Heart right ventricle (tissue), 16 donors: ENCODE measurements around the gene TIAL1. TPM values are rescaled to one million over a fixed set of nuclear protein-coding genes. Genes with fewer than 3 reads are reported as not detected.

Source experiments
- ATAC-seq, 8 donors: fragments of 200-7000 bp; cut with Tn5 transposase; one replicate each; pipeline ENCODE4 v1.9.1; 2020; ENCODE audit warnings: mild to moderate bottlenecking in 8 of 8, moderate library complexity in 8 of 8, moderate number of reproducible peaks in 1 of 8
- DNase-seq, 2 donors: peaks; one replicate each; pipeline ENCODE4 v3.0.0-alpha.2; 2020
- H3K27ac ChIP-seq, 10 donors: fragments of 200-600 bp; sonication (generic) in 2 of 10; one replicate each; pipeline versions ENCODE4 v1.5.0 to v1.8.0; 2020 to 2022; ENCODE audit warnings: mild to moderate bottlenecking in 3 of 10
- H3K27me3 ChIP-seq, 7 donors: fragments of 200-600 bp; one replicate each; pipeline ENCODE4 v1.8.0; 2021 to 2022; ENCODE audit warnings: mild to moderate bottlenecking in 2 of 7
- H3K36me3 ChIP-seq, 9 donors: fragments of 200-600 bp; sonication (generic) in 1 of 9; one replicate each; pipeline versions ENCODE4 v1.5.0 to v1.8.0; 2020 to 2022; ENCODE audit warnings: mild to moderate bottlenecking in 2 of 9
- H3K4me1 ChIP-seq, 9 donors: fragments of 200-600 bp; sonication (generic) in 1 of 9; one replicate each; pipeline versions ENCODE4 v1.5.0 to v1.8.0; 2020 to 2022; ENCODE audit warnings: mild to moderate bottlenecking in 4 of 9
- H3K4me3 ChIP-seq, 10 donors: fragments of 200-600 bp; sonication (generic) in 2 of 10; one replicate each; pipeline versions ENCODE4 v1.5.0 to v1.8.0; 2020 to 2022; ENCODE audit warnings: mild to moderate bottlenecking in 7 of 10, moderate library complexity in 2 of 10
- H3K9me3 ChIP-seq, 11 donors: fragments of 200-600 bp in 10 of 11; sonication (generic) in 2 of 11; one replicate each; pipeline versions ENCODE4 v1.5.0 to v1.8.0; 2013 to 2022; ENCODE audit warnings: mild to moderate bottlenecking in 2 of 11, control low read depth in 1 of 11, moderate library complexity in 1 of 11
- WGBS, 2 donors: extraction: QIAGEN DNeasy Blood & Tissue Kit; methylation state at CpG; one replicate each; pipeline ENCODE4 v1.1.7; 2013; ENCODE audit warnings: inconsistent platforms in 1 of 2; 5-methylcytosine and 5-hydroxymethylcytosine counted together
- intact Hi-C, 10 donors: fragments of 100-400 bp; cut with DNase I; formaldehyde crosslinking; loops; one replicate each; pipeline versions ENCODE4 v1.11.1 to v1.14.2; 2022
- polyA plus RNA-seq, 2 donors: library from polyadenylated mRNA; stranded (reverse); fragments of 200-250 nt; gene quantifications; one replicate each; pipeline ENCODE4 v1.2.3, GENCODE V29; 2013
- total RNA-seq, 10 donors: library from RNA; stranded (reverse); fragmentation: NEBNext Ultra II Directional in 3 of 10; extraction: Animal tissue kit (Norgen Biotek cat#: 25700) in 3 of 10; gene quantifications; one replicate each; pipeline versions ENCODE4 v1.2.1 to v1.2.4, GENCODE V29; 2021 to 2023
- TF ChIP-seq, protein P1 (sequence below), 9 donors: fragments of 200-600 bp; sonication (generic) in 2 of 9; IDR thresholded peaks; one replicate each; pipeline versions ENCODE4 v1.5.0 to v1.8.0; 2021 to 2022; ENCODE audit warnings: antibody characterized with exemption in 9 of 9, mild to moderate bottlenecking in 5 of 9, moderate library complexity in 1 of 9
- donor health status: Arrhythmogenic right ventricular cardiomyopathy.
- donor health status: ischemic (EF 13 %, LVEDD 7.1; RV severe dilation, severe dysfunction).
- donor health status: healthy with polysubstance abuse.
- donor health status: DM: no; HTN: yes; CAD: no.
- donor health status: DM: no; HTN: no; CAD: no.
- donor health status: ischemic (EF 25% LVEDD 6.9; RV normal size, moderate dysfunction).
- donor health status: ischemic (EF 25% LVEDD 5.7; RV mildly dilated, moderate dysfunction).
- donor health status: healthy.
- donor health status: DM: yes; HTN: yes; CAD: no.
- donor health status: Ischemic cardiomyopathy.
- donor health status: ischemic (EF 35%, LVEDD 5.7; RV mildly dilated, moderate dysfunction).
- donor health status: nonischemic (EF 11% LVEDD 7.7; RV severe dilation, severe dysfunction).
- donor health status: DM: yes; HTN: yes; CAD: no.
- donor health status: PGD.
- donor health status: ischemic (EF 29% LVEDD 5.4; RV normal size, mild dysfunction).
- donor health status: nonischemic (EF 23%, LVEDD 6.1; RV moderate dilation, normal function).

Gene TIAL1
- total and polyA plus RNA-seq, 12 donors = 35.9 to 94.6 (median 69.9) TPM

DNA sequence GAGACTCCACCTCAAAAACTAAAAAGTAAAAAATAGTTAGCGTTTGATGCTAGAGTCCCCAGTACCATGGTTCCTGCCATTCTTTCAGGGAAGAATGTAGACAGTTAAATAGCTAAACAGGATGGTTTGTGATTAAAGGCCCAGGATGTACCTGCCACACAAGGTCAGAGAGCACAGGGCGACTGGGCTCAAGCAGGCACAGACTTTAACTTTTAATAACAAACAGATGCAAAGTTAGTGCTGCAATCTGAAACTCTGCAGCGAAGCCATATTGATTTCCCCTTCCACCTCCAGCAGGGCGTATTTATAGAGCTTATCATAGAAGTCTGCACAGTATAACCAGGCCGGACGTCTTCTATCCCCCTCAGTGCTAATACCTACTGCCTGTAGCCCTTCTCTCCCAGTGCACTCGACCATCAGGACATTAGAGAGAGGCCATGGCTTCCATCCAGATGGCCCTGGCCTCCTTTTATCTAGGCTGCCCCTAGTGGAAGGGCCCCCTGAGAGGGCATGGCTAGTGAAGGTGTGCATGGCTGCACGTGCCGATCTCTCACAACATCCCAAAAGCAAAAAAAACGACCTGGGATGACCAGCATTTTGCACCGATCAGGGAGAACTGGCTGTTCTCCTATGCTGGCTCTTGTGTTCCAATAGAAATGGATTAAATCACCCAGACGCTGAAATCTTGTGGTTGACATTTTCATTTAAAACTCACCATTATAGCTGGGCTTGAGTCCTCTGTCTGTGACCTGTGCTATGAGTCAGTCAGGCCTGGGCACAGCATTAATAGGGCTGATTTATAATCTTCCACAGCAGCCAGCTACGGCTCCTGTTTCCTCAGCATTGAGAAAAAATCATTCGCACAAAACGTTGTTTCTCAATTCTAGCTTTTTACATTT lies 46.8 kb upstream of the TIAL1 start:
- Histone ChIP-seq H3K9me3 (peaks cover 0 to 28% (median 6%) of the 10 kb centered on the region in 11 donors), H3K36me3 (no peaks in the 10 kb centered on the region), H3K4me1 (no peaks in the 10 kb centered on the region), H3K4me3 (no peak overlapping the region), H3K27me3 (no peaks in the 10 kb centered on the region), H3K27ac (no peak overlapping the region)
- DNase-seq (no peak), ATAC-seq (no peak)
- TF ChIP-seq, protein P1, sequence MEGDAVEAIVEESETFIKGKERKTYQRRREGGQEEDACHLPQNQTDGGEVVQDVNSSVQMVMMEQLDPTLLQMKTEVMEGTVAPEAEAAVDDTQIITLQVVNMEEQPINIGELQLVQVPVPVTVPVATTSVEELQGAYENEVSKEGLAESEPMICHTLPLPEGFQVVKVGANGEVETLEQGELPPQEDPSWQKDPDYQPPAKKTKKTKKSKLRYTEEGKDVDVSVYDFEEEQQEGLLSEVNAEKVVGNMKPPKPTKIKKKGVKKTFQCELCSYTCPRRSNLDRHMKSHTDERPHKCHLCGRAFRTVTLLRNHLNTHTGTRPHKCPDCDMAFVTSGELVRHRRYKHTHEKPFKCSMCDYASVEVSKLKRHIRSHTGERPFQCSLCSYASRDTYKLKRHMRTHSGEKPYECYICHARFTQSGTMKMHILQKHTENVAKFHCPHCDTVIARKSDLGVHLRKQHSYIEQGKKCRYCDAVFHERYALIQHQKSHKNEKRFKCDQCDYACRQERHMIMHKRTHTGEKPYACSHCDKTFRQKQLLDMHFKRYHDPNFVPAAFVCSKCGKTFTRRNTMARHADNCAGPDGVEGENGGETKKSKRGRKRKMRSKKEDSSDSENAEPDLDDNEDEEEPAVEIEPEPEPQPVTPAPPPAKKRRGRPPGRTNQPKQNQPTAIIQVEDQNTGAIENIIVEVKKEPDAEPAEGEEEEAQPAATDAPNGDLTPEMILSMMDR (IDR thresholded peaks at IDR 0.05) = no peak
- intact Hi-C loops = no loop called here
- 82 to 83% methylated on average over 15 of the region's 15 CpGs for WGBS, 2 donors

DNA sequence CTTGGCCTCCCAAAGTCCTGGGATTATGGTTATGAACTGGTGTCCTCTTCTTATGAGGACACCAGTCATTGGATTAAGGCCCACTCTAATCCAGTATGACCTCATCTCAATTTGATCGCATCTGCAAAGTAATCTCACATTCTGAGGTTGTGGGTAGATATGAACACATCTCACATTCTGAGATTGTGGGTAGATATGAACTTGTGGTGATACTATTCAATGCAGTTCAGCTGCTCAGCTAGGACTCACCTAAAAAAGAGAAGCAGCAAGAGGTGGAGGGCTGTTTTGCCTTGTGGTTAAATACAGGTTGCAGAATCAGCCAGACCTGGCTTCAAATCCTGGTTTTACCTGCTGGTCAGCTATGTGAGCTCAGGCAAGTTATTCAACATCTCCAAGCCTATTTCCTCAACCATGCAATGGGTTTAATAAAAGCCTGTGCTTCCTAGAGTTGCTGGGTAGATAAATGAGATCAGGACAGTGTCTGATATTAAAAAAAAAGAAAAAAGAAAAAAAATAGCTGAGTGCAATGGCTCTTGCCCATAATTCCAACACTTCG lies 45.9 kb upstream of the TIAL1 start:
- TF ChIP-seq, protein P1 (IDR thresholded peaks at IDR 0.05) = no peak
- Histone ChIP-seq H3K4me3 (no peak overlapping the region), H3K27ac (no peak overlapping the region), H3K27me3 (no peaks in the 10 kb centered on the region), H3K9me3 (peaks cover 0 to 28% (median 6%) of the 10 kb centered on the region in 11 donors), H3K36me3 (no peaks in the 10 kb centered on the region), H3K4me1 (no peaks in the 10 kb centered on the region)
- intact Hi-C loops = no loop called here
- ATAC-seq = no peak
- 91% methylated on average over 2 of the region's 2 CpGs for WGBS, 2 donors
- DNase-seq = no peak

- no peak overlapping the region for H3K4me3 ChIP-seq
- intact Hi-C loops = no loop called here
- TF ChIP-seq, protein P1 (IDR thresholded peaks at IDR 0.05) = no peak
- DNase-seq (no peak), ATAC-seq (no peak)
- peaks cover 0 to 26% (median 6%) of the 10 kb centered on the region in 11 donors for H3K9me3 ChIP-seq
- WGBS, 2 donors = 78 to 81% methylated on average over 8 of the region's 8 CpGs
- no peaks in the 10 kb centered on the region for H3K4me1 ChIP-seq
- H3K27me3 ChIP-seq = no peaks in the 10 kb centered on the region
- no peaks in the 10 kb centered on the region for H3K36me3 ChIP-seq
- no peak overlapping the region for H3K27ac ChIP-seq
Observed at GRCh38 chr10:119640875-119641526, 44.2 kb upstream of the TIAL1 start.

DNA sequence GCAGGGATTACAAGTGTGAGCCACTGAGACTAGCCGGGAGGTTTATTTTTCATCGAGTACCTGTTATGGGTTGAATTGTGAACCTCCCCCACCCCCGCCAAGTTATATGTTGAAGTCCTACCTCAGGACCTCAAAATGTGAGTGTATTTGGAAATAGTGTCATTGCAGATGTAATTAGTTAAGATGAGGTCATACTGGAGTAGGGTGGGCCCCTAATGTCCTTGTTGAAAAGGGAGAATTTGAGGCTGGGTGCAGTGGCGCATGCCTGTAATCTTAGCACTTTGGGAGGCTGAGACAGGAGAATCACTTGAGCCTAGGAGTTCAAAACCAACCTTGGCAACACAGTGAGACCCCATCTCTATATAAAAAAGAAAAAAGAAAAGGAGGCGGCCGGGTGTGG lies 43.6 kb upstream of the TIAL1 start:
- 92 to 94% methylated on average over 6 of the region's 6 CpGs for WGBS, 2 donors
- Histone ChIP-seq H3K27ac (no peak overlapping the region), H3K4me3 (no peak overlapping the region), H3K27me3 (no peaks in the 10 kb centered on the region), H3K4me1 (no peaks in the 10 kb centered on the region), H3K9me3 (peaks cover 0 to 19% (median 5%) of the 10 kb centered on the region in 11 donors), H3K36me3 (no peaks in the 10 kb centered on the region)
- no peak for DNase-seq
- no peak for ATAC-seq
- intact Hi-C loops = no loop called here
- TF ChIP-seq, protein P1 (IDR thresholded peaks at IDR 0.05) = no peak
